GM21526 (cell line): ENCODE data around the gene ABCA1.
"Not testable (repeated sequence)": the region's sequence is repeated elsewhere in the genome, so short reads cannot be mapped to it uniquely, and the experiment has no call there.

Source experiments
- ATAC-seq: cut with Tn5 transposase; IDR thresholded peaks from one replicate; pipeline ENCODE4 v1.9.1; 2021; ENCODE audit warnings: moderate library complexity; ENCODE audit not compliant: unreplicated experiment, low FRiP score

The ABCA1 gene

GRCh38 chr9:104948277-104948676 lies 20.3 kb upstream of the ABCA1 start:
- ATAC-seq, result no peak

- ATAC-seq, result no peak
Measured at GRCh38 chr9:104944871-104945270, 16.9 kb upstream of the ABCA1 start.

- no peak for ATAC-seq
Measured at GRCh38 chr9:104944356-104944755, 16.4 kb upstream of the ABCA1 start.

GRCh38 chr9:104941597-104941996 lies 13.6 kb upstream of the ABCA1 start:
- ATAC-seq, result no peak

GRCh38 chr9:104936291-104936690 lies 8.3 kb upstream of the ABCA1 start:
- no peak for ATAC-seq

GRCh38 chr9:104935501-104935810 lies 7.5 kb upstream of the ABCA1 start:
- ATAC-seq, result not testable (repeated sequence)

GRCh38 chr9:104934691-104935500 lies 6.9 kb upstream of the ABCA1 start:
- ATAC-seq, result no peak

GRCh38 chr9:104933091-104933490 lies 5.1 kb upstream of the ABCA1 start:
- not testable (repeated sequence) for ATAC-seq

GRCh38 chr9:104931256-104931655 lies 3.3 kb upstream of the ABCA1 start:
- no peak for ATAC-seq

- no peak for ATAC-seq
Measured at GRCh38 chr9:104927216-104927911, 591 bp downstream of the ABCA1 start.

GRCh38 chr9:104923740-104924139 lies 4.2 kb downstream of the ABCA1 start:
- ATAC-seq, result peak; percentile 67

- no peak for ATAC-seq
Measured at GRCh38 chr9:104923289-104923688, 4.7 kb downstream of the ABCA1 start.

GRCh38 chr9:104922748-104923147 lies 5.2 kb downstream of the ABCA1 start:
- ATAC-seq, result not testable (repeated sequence)

- ATAC-seq, result no peak
Measured at GRCh38 chr9:104921067-104921741, 6.8 kb downstream of the ABCA1 start.

- no peak for ATAC-seq
Measured at GRCh38 chr9:104915753-104916152, 12.2 kb downstream of the ABCA1 start.

GRCh38 chr9:104915049-104915448 lies 12.9 kb downstream of the ABCA1 start:
- no peak for ATAC-seq

- no peak for ATAC-seq
Measured at GRCh38 chr9:104914466-104914865, 13.5 kb downstream of the ABCA1 start.

GRCh38 chr9:104912606-104913005 lies 15.3 kb downstream of the ABCA1 start:
- no peak for ATAC-seq

GRCh38 chr9:104911032-104911607 lies 16.8 kb downstream of the ABCA1 start:
- no peak for ATAC-seq

- ATAC-seq, result no peak
Measured at GRCh38 chr9:104907278-104907951, 20.5 kb downstream of the ABCA1 start.
